Measurements from ENCODE around the gene SREBF1. TPM values are rescaled to one million over a fixed set of nuclear protein-coding genes. Genes with fewer than 3 reads are reported as not detected.

The SREBF1 gene
- total and polyA plus RNA-seq, 2 of the 4 experiments (the other 2 are of a cell fraction), result 3.4 to 20.4 TPM

GRCh38 chr17:17815436-17816200 is 21.2 kb downstream of the SREBF1 start:
- Histone ChIP-seq H3K14ac (replicated peaks; ENCODE audit: low read depth, low read length) (no peak overlapping the region), H3K9ac (ENCODE audit: low read depth, low read length) (no peak overlapping the region), H3K27me3 (ENCODE audit: control insufficient read depth, insufficient read depth, low read length) (no peaks in the 10 kb centered on the region), H4K5ac (ENCODE audit: low read depth, low read length) (no peak overlapping the region), H3K4me3 (ENCODE audit: insufficient read depth, low read depth, low read length) (no peak overlapping the region), H3K9me3 (ENCODE audit: control insufficient read depth, insufficient read depth, low read length) (no peaks in the 10 kb centered on the region), H3K56ac (ENCODE audit: extremely low read depth, insufficient read depth, low read length) (no peak overlapping the region), H2AK9ac (replicated peaks; ENCODE audit: low read depth, low read length, poor library complexity) (no peak overlapping the region), H3K23ac (ENCODE audit: low read depth, low read length) (no peak overlapping the region), H2BK5ac (ENCODE audit: low read depth, low read length, poor library complexity, severe bottlenecking) (no peak overlapping the region), H3K79me1 (ENCODE audit: low read depth in 1 of 2, low read length in 2 of 2) (peaks cover 5 to 46% of the 10 kb centered on the region in 2 experiments), H2AFZ (replicated peaks; ENCODE audit: low read length, poor library complexity) (no peak overlapping the region), H4K20me1 (ENCODE audit: insufficient read depth, low read length) (peaks cover 68% of the 10 kb centered on the region), H3K9me1 (ENCODE audit: insufficient read depth, low read length) (peaks cover 11% of the 10 kb centered on the region), H2AK5ac (ENCODE audit: low read depth, low read length) (no peak overlapping the region), H2BK120ac (ENCODE audit: low read depth, low read length) (no peak overlapping the region), H3K4ac (ENCODE audit: low read depth, low read length) (no peak overlapping the region), H3K4me1 (ENCODE audit: control insufficient read depth, insufficient read depth, low read length) (peaks cover 25% of the 10 kb centered on the region), H4K8ac (ENCODE audit: low read depth in 2 of 2, low read length in 2 of 2) (no peak overlapping the region), H2BK15ac (ENCODE audit: low read depth, low read length) (no peak overlapping the region), H3K18ac (ENCODE audit: low read depth, low read length) (no peak overlapping the region), H4K91ac (ENCODE audit: insufficient read depth, low read depth, low read length) (no peak overlapping the region), H3K4me2 (ENCODE audit: low read depth, low read length) (no peak overlapping the region), H3K36me3 (ENCODE audit: control insufficient read depth, insufficient read depth, low read length) (peaks cover 71% of the 10 kb centered on the region), H2BK20ac (ENCODE audit: low read depth, low read length) (no peak overlapping the region), H3K27ac (ENCODE audit: insufficient read depth, low read length) (no peak overlapping the region)
- BruUV-seq (replicated peaks), result no TSS peak
- ATAC-seq (ENCODE audit: low read depth), result no peak
- ChIA-PET POLR2A (ENCODE audit: unreplicated experiment) (no interaction called here), CTCF (no interaction called here)
- intact Hi-C loops (cut with micrococcal nuclease) (no loop called here), in situ Hi-C loops (cut with MboI; ENCODE audit: low sequenced_read_pairs) (no loop called here), dilution Hi-C loops (cut with HindIII; ENCODE audit: low sequenced_read_pairs, unreplicated experiment) (no loop called here)
- TF ChIP-seq CEBPB (IDR thresholded peaks at IDR 0.05; ENCODE audit: low read depth, low read length), result no peak
- TF ChIP-seq, protein P1, sequence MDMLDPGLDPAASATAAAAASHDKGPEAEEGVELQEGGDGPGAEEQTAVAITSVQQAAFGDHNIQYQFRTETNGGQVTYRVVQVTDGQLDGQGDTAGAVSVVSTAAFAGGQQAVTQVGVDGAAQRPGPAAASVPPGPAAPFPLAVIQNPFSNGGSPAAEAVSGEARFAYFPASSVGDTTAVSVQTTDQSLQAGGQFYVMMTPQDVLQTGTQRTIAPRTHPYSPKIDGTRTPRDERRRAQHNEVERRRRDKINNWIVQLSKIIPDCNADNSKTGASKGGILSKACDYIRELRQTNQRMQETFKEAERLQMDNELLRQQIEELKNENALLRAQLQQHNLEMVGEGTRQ (IDR thresholded peaks at IDR 0.05; ENCODE audit: low read depth, low read length), result no peak
- TF ChIP-seq POLR2A (IDR thresholded peaks at IDR 0.05; ENCODE audit: low read depth, low read length), result 0 out of 2 replicates have a peak, but pooled peaks have one; percentile 29
- 100% methylated on average over 2 of the region's 17 CpGs; no CpG with 5 or more reads in 1 of the 2 experiments for WGBS, 2 experiments (ENCODE audit: extremely low coverage in 2 of 2, insufficient read length in 1 of 2)
- no peak for DNase-seq

Measured in IMR-90 (cell line).